Right ventricle myocardium inferior (tissue), 1 donor: Measurements from ENCODE around the gene ANKRD27. TPM values are rescaled to one million over a fixed set of nuclear protein-coding genes. Genes with fewer than 3 reads are reported as not detected.
"Not testable (repeated sequence)": the region's sequence is repeated elsewhere in the genome, so short reads cannot be mapped to it uniquely, and the experiment has no call there.

Experiments used
- ATAC-seq: fragments of 200-7000 bp; cut with Tn5 transposase; one replicate; pipeline ENCODE4 v1.9.1; 2020; ENCODE audit warnings: mild to moderate bottlenecking, moderate library complexity
- DNase-seq: peaks from one replicate; pipeline ENCODE4 v3.0.0; 2021; ENCODE audit errors: missing footprints
- intact Hi-C: fragments of 100-400 bp; cut with DNase I; formaldehyde crosslinking; loops from one replicate; pipeline ENCODE4 v1.11.0; 2022
- total RNA-seq: library from RNA; stranded (reverse); fragmentation: NEBNext Ultra II Directional; extraction: Animal tissue kit (Norgen Biotek cat#: 25700); gene quantifications from one replicate; pipeline ENCODE4 v1.2.1, GENCODE V29; 2021
- donor health status: DM: no; HTN: yes; CAD: no; lungs with severe emphysema.

ANKRD27 gene
- total RNA-seq, 1 donor from 2014 or later = 25.9 TPM

DNA sequence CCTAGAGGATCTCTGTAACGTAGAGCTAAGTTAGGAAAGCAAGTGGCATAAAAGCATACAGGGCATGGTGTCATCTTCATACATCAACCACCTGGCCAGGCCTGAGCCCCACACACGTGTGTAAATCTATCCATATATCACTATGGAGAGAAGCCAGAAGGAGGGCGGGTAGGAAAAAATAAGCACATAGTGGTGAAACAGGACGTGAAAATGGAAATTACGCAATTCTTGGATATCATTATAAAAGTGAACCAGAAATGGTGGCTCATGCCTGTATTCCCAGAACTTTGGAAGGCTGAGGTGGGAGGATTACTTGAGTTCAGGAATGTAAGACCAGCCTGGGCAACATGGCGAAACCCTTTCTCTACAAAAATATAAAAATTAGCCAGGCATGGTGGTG lies 50.6 kb downstream of the ANKRD27 start:
- ATAC-seq = no peak
- no peak for DNase-seq
- intact Hi-C loops = no loop called here

DNA sequence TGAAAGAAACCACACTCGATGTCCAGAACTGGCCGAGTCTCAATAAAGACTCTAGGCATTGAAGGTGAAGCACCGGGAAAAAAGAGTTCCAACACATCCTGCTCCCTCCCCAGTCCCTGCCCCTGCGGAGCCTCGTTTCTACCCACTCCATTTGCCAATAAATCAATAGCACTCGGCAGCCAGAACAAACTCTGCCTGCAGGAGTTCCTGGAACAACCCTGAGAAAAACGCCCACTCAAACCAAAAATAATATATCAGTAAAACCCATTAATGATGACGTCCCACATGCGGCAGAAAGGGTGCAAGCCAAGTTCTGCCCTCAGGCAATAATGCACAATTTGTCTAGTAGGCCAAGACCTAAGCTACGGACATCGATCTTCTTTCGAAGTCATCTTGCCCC lies 53.0 kb downstream of the ANKRD27 start:
- intact Hi-C loops = no loop called here
- ATAC-seq (no peak), DNase-seq (no peak)

DNA sequence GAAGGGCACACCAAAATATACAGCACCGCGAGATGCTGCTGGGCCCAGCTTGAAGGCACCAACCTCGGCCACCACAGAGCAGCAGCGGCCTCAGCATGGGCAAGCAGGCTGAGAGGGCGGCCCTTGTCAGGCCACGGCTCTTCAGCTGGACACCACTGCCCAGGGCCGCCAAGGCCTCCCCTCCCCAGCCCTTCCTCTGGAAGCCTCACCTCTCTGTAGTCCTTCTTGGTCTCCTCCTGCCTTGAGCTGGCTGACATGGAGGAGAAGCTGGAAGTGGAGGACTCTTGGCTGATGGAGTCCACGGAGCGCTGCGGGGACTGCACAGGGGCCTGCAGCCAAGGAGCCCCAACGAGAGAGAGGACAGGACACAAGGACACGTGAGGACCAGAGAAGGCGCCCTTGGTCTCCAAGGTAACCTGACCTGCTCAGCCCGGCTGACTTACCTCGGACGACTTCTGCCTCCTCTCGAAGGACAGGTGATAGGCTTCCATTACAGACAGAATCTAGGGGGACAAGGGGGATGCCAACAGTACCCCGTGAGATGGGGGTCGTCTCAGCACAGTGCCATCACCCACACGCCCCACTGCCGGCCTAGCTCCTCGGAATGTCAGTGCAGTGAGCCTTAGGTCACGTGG lies 55.8 kb downstream of the ANKRD27 start:
- DNase-seq = no peak
- intact Hi-C loops = no loop called here
- ATAC-seq = no peak

DNA sequence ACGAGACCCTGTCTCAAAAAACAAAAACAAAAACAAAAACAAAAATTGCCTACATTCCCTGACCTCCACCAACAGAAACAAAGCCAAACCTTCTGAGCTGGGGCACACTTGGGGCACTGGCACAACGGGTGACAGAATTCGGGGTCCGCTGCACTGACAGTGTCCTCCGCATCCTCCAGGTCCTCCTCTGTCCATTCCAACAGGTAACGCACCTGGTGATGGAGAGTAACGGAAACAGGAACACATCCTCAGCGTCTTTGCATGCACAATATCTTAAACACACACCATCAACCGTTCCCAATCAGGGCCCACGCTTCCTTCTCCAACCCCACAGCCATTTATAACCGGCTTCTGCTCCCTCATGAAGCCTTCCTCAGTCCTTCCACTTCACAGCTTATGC lies 59.4 kb downstream of the ANKRD27 start:
- intact Hi-C loops = no loop called here
- no peak for ATAC-seq
- DNase-seq = no peak

DNA sequence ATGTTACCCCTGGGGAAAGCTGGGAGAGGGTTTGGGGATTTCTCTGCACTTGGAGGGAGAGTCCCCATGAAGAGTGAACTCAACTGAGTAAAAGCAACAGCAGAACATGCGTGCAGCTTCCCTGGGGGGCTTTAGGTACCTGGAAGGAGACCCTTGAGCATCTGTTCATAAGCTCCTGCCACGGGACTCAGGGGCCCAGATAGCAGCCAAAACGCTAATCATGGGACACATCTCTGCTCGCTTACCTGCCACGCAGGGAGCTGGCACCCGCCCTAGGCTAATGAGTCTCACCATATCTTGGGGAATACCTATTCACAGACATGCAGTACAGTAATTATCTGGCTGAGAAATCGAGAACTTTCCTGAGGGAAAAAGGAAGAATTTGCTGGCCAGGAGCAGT lies 60.1 kb downstream of the ANKRD27 start:
- intact Hi-C loops = no loop called here
- ATAC-seq = no peak
- no peak for DNase-seq

DNA sequence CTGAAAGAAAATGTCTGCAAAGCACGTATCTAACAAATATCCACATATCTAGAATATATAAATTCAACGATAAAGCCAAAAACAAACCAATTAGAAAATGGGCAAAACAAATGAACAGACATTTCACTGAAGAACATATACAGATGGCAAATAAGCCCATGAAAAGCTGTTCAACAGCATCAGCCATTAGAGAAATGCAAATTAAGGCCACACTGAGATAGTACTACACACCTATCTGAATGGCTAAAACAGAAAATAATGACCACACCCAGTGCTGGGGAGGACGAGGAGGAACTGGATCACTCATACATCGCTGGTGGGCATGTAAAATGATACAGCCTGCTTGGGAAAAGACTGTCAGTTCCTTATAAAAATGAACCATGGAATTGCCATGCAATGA lies 62.0 kb downstream of the ANKRD27 start:
- DNase-seq (no peak), ATAC-seq (no peak)
- intact Hi-C loops = no loop called here

DNA sequence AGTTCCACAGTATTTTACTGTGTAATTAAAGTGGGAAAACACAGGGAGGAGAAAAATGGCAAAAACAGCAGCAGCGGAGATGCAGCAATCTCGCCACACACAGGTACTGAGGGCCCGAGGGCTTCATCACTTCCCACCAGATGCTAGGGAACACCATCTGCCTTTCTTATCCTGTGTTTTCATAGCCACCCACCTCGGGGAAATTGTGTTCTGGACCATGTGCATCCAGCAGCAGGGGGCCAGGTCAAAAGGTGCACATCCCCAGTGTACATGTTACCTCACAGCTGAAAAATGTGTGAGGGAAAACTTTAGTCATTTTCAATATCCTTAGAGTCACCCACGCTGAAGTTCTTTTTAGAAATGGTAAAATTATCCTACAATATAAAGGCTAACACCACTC lies 63.8 kb downstream of the ANKRD27 start:
- DNase-seq (no peak), ATAC-seq (no peak)
- intact Hi-C loops = no loop called here

DNA sequence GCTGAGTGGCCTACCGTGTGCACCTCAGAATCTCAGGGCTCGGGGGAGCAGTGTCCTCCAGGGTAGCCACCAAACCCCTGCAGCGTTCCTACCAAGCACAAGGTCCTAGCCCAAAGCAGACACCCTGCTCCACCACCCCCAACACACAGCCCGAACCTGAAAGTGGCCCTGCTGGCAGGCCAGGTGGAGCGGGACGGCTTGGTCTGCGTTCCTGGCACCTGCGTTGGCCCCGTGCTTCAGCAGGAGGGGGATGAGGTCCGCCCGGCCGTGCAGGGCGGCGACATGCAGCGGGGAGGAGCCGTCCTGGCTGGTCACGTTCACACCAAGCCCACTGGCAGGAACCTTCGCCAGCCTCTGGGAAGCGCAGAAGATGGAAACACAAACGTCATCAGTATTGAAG lies 67.5 kb downstream of the ANKRD27 start:
- DNase-seq (no peak), ATAC-seq (no peak)
- intact Hi-C loops = loop anchor here (10.0 kb wide), 1 partner anchor 67 kb away; the partner anchor contains the start of genes ANKRD27 and RGS9BP

DNA sequence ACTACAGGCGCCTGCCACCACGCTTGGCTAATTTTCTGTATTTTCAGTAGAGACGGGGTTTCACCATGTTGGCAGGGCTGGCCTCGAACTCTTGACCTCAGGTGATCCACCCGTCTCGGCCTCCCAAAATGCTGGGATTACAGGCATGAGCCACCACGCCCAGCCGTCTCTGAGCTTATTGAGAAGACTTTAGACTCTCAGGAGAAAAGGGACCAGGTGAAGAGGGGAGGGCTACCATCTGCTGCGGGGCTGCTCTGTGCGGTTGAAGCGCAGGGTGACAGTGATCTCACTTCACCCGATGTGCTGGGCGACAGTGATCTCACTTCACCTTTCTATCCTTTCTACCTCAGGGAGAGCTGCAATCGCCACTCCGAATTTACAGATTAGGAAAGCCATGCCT lies 68.7 kb downstream of the ANKRD27 start:
- DNase-seq (no peak), ATAC-seq (no peak)
- intact Hi-C loops = loop anchor here (10.0 kb wide), 1 partner anchor 69 kb away; the partner anchor contains the start of genes ANKRD27 and RGS9BP

DNA sequence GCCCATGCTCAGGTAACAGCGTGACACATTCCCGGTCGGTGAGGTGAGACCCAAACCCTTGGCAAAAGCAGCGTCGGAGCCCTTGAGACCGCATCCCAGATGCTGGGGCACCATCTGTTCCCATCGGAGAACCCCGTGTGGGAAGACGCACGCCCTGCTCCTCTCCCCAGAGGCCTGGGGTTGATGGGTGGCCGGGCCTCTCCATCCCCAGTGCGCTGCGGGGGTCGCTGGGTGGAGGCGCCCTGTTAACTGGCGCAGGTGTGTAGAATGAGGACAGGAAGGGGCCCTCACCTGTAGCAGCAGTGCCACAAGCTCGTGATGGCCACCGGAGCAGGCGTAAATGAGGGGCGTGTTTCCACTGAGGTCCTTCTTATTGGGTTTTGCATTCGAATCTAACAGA lies 69.4 kb downstream of the ANKRD27 start:
- intact Hi-C loops = loop anchor here (10.0 kb wide), 1 partner anchor 69 kb away; the partner anchor contains the start of genes ANKRD27 and RGS9BP
- DNase-seq = no peak
- no peak for ATAC-seq

DNA sequence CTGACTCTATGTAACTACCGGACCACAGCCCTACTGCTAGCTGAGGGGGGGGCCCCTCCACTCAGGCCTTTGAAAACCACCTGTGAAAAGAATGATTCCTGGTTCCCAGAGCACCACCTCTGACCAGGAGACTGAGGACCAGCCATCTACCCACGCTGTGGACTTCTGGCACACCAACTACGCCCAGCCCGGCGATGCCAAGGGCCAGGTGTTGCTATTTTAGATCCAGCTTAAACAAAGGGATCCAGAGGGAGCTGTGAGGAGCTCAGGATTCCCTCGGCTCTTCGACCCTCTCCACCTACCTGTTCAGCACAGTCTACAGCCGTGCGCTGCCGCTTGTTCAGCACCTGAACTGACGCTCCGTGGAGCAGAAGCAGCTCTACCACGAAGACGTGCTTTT lies 71.0 kb downstream of the ANKRD27 start:
- DNase-seq (no peak), ATAC-seq (no peak)
- intact Hi-C loops = loop anchor here (10.0 kb wide), 1 partner anchor 71 kb away; the partner anchor contains the start of genes ANKRD27 and RGS9BP

DNA sequence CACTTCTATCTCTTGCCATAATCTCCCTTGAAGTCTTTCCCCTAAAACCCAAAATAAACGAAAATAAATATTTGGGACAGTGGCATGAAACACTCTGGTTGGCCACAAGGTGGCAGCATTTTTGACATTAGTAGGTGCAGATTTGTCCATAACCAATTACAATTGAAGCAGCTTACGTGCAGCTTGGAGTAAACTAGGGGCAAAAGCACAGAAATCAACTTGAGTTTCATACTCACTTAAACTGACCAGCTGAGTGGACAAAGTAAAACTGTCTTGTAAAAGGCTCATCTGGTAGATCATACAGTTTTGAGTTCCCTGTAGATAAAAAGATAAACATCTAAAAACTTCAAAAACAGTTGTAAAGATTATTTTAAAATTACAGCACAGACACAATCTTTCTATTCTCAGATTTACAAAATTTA lies 75.2 kb downstream of the ANKRD27 start:
- intact Hi-C loops = loop anchor here (10.0 kb wide), 1 partner anchor 75 kb away; the partner anchor contains the start of genes ANKRD27 and RGS9BP
- no peak for DNase-seq
- ATAC-seq = no peak

DNA sequence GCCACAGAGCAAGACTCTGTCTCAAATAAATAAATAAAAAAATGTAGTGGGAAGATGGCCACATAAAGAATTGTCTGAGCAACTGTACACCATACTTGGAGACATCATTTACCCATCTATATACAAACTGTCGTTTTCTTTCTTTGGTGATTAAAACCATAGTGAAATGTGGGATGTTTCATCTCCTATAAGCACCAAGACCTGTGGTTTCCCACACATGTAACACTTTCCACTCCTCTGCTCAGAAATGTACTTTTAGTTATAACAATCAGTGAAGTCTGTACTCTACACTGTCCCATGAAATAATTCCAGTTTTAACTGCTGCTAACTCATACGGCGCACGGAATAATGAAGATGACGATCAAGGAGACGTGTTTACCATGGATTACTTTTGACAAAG lies 75.7 kb downstream of the ANKRD27 start:
- intact Hi-C loops = no loop called here
- DNase-seq (no peak), ATAC-seq (no peak)

DNA sequence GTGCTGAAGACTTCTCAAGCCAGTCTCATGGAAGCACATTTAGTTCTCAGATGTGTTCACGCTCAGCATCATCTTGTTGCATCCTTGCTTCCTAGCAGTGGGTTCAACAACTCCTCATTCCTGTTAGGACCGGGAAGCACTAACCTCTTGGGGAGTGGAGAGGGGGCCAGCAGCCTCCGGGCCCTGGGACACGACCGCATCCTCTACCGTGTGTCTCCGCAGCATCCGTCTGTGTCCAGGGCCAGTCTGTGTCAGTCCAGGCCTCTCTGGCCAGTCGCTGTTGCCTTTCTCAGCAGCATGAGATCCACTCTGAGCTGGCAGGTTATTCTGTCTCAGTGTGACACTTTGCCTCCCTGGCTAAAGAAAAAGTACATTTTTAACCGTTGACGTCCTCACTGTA lies 77.0 kb downstream of the ANKRD27 start:
- DNase-seq (no peak), ATAC-seq (no peak)
- intact Hi-C loops = no loop called here

DNA sequence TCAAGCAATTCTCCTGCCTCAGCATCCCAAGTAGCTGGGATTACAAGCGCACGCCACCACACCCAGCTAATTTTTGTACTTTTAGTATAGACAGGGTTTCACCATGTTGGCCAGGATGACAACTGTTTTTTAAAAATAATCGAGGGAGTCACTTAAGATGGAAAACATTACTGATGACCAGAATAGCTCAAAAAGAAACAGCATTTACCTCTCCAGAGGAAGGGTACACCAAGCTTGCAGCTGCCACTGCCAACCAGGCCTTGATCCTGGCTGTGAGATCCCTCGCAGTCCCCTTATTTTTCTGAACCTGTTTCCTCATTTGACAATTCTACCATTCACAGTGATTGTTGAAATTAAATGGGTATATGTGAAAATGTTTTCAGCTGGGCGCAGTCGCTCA lies 79.5 kb downstream of the ANKRD27 start:
- intact Hi-C loops = no loop called here
- DNase-seq = no peak
- no peak for ATAC-seq

DNA sequence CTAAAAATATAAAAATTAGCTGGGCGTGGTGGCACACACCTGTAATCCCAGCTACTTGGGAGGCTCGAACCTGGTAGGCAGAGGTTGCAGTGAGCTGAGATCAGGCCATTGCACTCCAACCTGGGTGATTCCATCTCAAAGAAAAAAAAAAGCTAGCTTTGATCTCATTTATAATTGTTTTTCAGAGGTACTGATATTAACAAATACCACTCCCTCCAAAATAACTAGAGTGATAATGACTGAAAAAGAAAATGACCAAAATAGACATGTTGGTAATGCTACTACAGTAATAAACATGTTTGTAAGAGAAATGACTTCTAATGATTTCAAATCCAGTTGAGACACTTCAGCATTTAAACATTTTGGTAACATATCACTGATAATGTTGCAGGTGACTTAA lies 81.0 kb downstream of the ANKRD27 start:
- DNase-seq (no peak), ATAC-seq (no peak)
- intact Hi-C loops = no loop called here

DNA sequence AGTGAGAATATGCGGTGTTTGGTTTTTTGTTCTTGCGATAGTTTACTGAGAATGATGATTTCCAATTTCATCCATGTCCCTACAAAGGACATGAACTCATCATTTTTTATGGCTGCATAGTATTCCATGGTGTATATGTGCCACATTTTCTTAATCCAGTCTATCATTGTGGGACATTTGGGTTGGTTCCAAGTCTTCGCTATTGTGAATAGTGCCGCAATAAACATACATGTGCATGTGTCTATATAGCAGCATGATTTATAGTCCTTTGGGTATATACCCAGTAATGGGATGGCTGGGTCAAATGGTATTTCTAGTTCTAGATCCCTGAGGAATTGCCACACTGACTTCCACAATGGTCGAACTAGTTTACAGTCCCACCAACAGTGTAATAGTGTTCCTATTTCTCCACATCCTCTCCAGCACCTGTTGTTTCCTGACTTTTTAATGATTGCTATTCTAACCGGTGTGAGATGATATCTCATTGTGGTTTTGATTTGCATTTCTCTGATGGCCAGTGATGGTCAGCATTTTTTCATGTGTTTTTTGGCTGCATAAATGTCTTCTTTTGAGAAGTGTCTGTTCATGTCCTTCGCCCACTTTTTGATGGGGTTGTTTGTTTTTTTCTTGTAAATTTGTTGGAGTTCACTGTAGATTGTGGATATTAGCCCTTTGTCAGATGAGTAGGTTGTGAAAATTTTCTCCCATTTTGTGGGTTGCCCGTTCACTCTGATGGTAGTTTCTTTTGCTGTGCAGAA lies 87.1 kb downstream of the ANKRD27 start:
- ATAC-seq, intact Hi-C loops: not testable (repeated sequence)

DNA sequence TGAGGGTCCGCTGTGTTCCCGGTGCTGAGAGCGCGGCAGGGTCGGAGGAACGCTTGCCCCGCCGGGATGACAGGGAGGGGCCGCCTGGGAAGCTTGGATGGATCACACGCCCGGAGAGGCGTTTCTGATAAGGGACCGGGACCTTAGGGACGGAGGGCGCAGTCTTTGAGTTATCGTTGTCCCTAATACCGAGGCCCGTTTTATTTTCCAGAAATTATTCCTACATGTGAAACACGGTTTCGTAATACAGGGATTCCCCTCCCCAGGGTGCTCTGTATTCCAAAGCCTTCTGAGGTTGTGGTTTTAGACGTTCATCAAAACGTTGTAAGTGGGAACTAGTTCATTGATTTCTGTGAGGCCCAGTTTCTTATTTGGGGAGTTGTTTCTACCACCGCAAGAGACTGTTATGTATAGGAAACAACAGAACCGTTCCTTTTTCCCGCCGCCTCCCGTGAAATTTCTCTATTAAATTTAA lies 93.2 kb downstream of the ANKRD27 start:
- DNase-seq = no peak
- intact Hi-C loops = loop anchor here (2.0 to 5.0 kb wide), 2 partner anchors 111 to 235 kb away; partner anchors contain the start of gene NUDT19
- peak; percentile 21 for ATAC-seq

More for the DNA sequence above, 87.1 kb downstream of the ANKRD27 start:
- not testable (repeated sequence) for DNase-seq

DNA sequence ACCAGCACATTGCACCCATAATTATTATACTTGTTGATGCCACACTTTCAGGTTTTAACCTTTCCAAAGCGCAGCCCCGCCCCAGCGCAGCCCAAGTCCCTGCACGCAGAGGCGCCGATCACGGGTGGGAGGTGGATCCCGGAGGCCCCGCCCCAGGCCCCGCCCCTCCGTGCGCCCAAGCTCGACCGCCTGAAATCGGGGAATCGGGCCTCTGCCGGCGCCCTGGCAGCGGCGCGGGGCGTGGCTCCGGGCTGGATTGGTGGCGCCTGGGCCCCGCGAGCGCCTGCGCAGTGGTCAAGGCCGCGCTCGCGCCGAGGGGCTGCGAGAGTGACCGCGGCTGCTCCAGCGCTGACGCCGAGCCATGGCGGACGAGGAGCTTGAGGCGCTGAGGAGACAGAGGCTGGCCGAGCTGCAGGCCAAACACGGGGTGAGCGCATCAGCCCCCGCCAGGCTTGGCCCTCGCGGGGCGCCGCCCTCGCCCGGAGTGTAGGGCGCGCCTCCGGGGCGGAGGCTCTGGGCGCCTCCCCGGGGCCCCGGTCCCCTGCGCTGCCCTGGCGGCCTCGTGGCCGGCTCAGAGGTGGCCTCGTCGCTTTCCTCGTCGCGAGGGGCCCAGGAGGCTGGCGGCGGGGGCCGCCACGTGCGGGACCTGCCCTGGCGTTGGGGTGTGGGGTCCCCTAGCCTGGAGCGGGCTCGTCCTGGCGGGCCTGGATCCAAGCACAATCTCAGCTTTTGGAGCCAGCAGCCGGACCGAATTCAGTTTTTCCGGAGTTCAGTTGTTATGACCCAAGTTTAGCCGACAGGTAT lies 93.9 kb downstream of the ANKRD27 start, which contains the start of gene PDCD5:
Gene PDCD5 (plus strand): TSS at position 290 of the 804 bp plus-strand sequence. CDS start 72 bp downstream, at position 362.
- intact Hi-C loops = loop anchor here (2.0 to 5.0 kb wide), 2 partner anchors 111 to 234 kb away; partner anchors contain the start of gene NUDT19
- peak; percentile 99 for DNase-seq
- ATAC-seq = peak; percentile 99
